ENCODE results near the gene IL16.

IL16 gene

DNA sequence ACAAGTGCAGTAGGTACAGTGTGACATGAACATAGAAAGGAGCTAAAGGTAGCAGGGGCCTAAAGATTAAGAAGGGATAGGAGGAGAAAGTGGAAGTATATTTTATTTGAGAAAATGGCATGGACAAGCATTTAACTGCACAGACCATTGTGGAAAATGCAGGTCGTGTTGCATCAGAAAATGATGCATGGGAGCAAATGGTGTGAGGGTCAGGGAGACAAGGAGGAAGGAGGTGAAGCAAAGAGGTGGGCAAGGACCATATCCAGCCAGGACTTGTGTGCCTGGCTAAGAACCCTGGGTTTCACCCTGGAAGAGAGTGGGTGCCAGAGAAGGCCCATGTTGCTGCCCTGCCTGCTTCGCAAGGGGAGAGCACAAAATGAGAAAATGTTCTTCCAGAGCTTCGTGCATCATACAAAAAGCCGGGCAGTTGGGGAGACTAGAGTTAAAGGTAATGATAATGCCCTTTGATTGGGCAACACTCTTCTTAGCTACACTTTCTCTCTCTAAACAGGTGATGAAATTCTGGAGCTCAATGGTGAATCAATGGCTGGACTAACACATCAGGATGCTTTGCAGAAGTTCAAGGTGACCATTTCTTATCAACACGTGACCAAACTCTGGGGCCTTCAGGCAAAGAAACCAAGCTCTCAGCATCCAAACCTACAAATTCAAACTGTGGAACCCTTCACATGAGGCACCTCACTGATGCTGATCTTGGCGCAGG lies 81.8 kb downstream of the IL16 start:
- DNase-seq, result no peak

DNA sequence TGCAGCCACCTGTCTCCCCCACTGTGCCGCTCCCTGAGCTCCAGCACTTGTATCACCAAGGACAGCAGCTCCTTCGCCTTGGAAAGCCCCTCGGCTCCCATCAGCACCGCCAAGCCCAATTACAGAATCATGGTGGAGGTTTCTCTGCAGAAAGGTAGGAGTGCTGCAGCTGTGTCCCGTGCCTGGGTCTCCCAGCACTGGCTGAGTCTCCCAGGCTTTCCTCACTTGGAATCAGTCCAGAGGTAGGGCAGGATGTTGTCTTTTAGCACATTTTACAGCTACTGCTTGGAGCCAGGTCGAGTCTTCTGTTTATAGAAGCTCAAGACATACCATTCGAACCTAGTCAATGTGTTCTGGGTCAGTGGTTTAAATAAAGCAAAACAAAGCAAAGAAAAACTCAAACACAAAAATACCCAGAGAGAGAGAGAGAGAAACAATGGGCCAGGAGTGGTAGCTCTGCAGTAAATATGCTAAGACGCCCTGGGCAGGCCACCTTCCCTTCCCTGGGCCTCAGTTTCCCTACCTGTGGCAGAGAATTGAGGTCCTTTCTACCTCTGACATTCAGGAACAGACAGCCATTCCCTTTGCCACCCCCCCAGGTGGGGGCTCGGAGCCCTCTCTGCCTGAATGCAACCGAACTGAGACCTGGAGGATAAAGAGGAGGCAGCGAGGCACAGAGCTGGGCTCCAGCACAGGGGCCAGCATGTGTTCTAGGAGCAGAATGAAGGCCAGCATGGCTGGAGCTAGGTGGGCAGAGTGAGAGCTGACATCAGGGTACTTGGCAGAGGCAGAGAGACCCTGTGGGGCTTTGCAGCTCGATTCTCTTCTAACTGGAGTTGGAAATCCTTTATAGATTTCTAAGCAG lies 83.2 kb downstream of the IL16 start:
- DNase-seq, result no peak

DNA sequence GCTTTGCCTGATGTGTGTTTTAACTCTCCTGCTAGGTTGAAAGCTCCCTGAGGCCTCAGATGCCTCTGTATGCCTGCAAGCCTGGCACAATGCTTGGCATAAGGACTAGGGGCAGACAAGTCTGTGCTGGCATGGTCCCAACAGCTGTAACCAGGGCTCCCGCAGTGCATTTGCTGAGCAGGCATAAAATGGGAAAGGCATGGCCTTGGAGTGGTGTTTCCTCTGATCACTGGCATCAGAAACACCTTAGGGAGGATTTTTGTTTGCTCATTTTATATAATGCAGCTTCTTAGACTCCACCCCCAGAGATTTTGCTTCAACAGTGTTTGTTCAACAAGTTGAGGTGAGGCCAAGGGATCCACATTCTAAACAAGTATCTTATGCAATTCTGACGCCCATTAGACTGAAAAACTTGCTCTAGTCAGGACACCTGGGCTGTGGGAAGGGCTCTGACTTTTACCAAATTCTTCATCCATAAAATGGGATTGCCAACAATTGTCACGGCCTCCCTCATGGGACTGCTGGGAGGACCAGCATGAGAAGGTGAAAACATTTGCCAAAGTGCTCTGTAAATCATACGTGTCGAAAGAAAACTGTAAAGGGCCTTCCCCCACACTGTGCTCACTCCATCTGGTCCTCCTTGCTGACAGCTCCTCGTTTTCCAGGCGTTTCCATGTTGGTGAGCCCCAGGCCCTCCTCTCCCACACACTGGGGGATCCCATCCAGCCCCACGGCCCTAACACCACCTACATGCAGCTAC lies 84.2 kb downstream of the IL16 start:
- DNase-seq, result no peak

DNA sequence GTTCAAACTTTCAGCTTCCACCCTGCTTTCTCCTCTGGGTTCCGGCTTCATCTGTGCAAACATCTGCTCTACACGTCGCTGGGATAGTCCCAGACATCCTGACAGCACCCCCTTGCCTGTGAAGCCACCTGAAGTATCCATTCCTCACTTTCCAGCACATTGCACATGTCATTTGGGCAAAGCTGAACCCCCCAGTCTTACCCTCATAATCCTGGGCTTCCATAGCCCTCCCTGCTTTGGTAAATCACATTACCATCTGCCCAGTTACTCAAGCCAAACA lies 84.7 kb downstream of the IL16 start:
- DNase-seq, result no peak

DNA sequence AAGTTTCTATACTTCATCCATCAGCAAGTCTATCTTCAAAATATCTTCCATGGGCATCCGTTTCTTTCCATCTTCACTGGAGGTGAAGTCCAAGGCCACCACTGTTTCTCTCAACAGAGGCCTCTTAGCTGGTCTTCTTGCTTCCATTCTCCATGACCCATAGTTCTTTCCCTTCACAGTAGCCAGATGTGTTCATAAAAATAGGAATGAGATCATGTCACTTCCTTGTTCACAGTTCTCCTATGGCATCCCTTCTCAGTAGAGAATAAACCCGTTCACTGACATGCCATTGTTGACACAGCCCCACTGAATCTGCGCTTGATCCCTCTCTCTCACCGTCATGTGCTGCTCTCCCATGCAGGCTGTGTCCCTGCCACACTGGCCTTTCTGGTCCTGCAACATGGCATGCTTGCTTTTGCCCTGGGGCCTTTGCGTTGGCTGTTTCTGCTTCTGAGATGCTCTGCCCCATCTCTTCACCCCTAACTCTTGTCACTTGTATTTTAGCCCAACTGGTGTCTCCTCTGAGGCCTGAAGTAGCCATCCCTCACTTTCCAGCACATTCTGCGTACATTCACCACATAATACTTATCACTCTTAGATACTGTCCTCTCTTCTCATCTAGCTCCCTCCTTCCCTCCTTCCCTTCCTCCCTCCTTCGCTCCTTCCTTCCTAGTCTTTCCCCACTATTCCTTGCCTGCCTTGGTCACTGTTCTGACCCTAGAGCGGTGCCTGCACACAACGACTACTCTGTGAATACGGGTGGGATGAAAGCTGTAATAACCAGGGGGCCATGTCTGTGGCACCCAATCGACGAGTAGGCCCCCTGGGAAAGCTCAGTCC lies 85.3 kb downstream of the IL16 start:
- DNase-seq, result no peak

DNA sequence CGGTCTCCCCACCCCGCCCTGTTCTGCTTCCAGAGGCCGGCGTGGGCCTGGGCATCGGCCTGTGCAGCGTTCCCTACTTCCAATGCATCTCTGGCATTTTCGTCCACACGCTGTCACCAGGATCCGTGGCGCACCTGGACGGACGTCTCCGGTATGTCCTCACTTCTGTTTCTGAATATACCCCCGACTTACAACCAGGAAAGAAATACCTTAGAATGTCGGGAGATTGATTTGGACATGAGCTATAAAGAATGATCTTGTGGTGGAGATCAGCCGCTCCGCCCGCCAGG lies 85.9 kb downstream of the IL16 start:
- no peak for DNase-seq

DNA sequence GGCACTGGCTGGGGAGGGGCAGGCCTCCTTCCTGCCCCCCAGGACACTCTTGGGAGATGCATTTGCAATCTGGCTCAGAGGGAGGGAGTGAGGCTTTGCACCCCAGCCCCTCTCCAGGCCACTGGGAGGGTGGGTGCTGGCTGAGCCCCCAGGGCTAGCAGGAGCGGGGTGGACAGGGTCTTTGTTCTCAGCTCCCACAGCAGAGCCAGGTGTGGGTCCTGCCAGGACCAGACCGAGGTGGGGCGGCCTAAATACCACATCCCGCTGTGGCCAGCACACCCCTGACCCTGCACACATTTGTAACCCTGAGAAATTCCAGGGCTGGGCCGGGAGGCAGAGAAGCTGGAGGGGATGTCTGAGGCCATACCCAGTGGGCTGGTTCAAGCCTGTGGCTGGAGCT lies 86.2 kb downstream of the IL16 start:
- DNase-seq, result no peak

DNA sequence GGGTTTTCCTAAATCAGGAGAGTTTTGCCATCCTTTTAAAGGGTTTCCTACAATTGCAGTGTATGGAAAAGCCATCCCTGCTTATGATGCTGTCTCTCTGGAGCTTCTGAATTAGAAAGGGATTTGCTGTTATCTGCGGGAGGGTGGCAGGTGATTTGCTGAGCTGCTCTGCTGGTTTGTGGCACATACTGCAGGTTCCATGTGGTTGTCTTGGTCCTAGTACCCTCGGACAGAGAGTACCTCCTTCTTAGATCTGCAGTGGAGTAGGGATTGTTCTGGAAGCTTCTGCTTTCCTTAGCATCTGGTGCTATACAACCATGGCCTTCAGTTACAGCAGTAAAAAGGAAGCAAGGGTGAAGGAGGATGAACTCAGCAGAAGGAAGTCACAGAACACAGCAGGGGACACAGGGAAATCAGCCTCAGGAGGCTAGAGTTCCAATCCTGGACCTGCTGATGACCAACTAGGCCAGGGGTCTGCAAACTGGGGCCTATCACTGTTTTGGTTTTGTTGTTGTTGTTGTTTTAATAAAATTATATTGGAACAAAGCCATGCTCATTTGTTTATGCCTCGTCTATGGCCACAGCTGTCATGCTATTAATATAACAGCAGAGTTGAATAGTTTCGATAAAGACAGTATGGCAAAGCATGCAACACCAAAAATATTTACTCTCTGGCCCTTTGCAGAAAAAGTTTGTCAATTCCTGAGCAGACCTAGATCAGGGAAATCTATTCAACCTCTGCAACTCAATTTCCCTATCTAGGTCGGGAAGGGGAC lies 87.8 kb downstream of the IL16 start:
- DNase-seq, result no peak

DNA sequence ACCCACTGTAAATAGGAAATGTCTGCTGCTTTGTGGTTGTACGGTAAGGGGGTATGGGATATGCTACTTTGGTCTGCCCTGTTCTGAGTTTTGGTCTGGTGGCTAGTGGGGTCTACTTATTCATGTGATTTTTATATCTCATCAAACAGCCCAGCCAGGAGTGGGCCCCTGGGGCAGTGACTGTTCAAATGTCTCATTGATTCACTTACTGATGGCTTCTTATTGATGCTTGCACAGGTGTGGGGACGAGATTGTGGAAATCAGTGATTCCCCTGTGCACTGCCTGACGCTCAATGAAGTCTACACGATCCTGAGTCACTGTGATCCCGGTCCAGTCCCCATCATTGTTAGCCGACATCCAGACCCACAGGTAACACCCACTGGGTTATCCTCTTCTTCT lies 88.8 kb downstream of the IL16 start:
- no peak for DNase-seq

DNA sequence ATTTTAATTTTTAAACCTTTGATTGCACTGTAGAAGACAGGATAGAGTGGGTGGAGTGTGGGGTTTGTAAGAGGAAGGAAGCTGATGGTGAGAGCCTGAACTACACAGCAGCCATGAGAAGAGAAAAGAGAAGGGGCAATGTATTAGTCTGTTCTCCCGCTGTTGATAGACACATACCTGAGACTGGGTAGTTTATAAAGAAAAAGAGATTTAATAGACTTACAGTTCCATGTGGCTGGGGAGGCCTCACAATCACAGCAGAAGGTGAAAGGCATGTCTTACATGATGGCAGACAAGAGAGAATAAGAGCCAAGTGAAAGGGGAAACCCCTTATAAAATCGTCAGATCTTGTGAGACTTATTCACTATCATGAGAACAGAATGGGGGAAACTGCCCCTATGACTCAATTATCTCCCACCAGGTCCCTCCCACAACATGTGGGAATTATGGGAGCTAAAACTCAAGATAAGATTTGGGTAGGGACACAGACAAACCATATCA lies 90.0 kb downstream of the IL16 start:
- DNase-seq, result no peak

DNA sequence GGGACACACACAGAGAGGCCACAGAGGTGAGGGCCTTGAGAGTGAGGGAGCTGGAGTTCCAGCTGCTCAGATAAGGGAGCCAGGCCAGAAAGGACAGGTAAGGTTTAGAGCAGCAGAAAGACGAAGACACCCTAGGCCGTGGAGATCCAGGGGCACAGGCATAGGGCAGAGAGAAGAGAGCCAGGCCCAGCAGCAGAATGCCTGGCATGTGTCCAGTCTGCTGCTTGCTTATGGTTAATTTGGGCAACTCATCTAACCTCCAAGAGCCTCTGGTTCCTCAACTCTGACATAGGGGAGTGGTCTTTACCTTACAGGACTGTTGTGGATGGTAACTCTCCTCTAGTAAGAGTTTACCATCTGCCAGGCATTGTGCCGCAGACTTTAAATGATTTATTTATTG lies 91.4 kb downstream of the IL16 start:
- no peak for DNase-seq

DNA sequence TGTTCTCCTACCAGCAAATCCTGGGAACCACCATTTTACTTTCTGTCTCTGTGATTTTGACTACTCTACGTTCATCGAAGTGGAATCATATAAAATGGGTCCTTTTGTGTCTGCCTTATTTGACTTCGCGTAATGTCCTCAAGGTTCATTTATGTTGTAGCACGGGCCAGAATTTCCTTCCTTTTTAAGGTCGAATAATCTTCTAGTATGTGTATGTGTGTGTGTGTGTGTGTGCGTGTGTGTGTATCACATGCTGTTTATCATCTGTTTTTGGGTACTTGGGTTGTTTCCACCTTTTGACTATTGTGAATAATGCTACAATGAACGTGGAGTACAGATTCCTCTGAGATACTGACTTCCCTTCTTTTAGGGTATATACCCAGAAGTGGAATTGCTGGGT lies 91.9 kb downstream of the IL16 start:
- no peak for DNase-seq

DNA sequence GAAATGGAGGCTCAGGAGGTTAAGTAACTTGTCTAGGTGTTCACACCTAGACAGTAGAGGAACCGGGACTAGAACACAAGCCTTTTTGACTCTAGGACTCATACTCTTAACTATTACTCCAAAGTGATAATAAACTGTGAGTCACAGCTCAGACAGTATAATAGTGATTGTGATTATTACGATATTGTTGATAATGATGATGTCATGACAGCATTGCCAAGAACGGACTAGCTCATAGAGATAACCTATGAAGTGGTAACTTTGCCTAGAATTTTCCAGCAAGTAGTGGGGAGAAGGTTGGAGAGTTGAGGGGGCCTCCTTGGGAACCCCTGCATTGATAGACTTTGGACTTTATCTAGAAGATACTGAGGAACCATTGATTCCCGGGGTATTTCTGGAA lies 93.2 kb downstream of the IL16 start:
- DNase-seq, result no peak

DNA sequence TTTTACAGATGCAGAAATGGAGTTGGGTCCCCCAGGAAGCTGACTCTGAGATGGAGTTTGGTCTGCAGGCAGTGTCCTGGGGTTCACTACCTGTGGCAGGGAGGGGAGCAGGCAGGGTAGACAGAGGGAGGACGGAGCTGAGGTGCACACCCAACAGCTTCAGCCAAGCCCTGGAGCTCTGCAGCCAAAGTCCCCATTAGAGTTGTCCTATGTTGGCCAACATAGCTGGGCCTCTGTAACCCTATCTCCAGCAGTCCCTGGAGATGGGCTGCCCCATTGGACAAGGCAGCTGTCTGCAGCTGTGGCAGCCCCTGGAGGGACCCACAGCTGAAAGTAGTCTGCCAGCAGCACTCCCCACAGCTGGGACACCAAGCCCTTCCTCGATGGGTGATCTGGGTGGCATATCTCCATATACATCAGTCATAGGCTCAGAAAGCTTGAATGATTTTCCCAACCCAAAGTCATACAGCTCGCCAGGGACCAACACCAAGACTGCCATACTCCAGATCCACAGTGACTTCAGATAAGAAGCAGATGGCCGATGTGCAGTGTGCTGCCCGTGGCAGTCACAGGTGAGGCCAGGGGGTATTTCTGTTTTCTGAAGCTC lies 95.3 kb downstream of the IL16 start:
- no peak for DNase-seq

DNA sequence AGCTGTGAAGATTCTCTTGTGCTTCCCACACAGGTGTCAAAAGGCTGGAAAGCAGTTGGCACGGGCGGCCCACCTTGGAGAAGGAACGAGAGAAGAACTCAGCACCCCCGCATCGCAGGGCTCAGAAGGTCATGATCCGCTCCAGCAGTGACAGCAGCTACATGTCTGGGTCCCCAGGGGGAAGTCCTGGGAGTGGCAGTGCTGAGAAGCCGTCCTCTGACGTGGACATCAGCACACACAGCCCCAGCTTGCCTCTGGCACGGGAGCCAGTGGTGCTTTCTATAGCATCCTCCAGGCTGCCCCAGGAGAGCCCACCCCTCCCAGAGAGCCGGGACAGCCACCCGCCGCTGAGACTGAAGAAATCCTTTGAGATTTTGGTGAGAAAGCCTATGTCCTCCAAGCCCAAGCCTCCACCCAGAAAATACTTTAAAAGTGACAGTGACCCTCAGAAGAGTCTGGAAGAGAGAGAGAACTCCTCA lies 95.9 kb downstream of the IL16 start:
- DNase-seq, result no peak

DNA sequence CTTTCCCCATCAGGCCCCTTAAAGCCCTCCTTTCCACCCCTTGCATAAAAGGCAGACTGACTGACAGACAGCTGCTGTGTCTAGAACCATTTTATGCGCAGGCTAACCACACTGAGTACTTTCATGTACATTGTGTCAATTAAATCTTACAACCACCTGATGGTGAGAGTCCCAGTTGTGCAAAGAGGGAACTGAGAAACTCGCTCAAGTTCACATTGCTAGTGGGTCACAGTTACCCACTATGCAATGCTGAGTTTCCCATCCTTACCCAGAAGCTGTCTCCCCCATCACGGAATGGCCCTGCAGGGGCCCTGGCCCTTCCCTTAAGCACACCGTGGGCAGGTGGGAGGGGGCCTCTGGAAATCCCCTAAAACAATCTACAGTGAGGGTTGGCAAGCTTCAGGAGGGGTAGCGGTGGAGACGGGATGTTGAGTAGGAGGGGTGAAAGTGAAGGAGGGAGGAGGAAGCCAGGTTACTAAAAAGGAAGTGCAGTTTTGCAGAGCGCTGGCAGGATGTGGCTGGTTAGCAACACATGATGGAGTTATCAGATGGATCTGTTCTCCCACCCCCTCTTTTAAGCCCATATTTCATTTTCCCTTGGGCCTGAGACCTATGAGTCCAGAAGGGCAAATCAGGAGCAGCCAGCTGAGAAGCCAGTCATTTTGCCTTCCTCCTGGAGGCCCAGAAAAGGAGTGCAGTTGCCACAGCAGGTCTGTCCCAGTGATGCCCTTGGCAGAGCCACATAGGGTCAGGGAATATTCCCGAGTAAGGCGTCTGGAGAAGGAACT lies 97.2 kb downstream of the IL16 start:
- DNase-seq, result peak; percentile 31

DNA sequence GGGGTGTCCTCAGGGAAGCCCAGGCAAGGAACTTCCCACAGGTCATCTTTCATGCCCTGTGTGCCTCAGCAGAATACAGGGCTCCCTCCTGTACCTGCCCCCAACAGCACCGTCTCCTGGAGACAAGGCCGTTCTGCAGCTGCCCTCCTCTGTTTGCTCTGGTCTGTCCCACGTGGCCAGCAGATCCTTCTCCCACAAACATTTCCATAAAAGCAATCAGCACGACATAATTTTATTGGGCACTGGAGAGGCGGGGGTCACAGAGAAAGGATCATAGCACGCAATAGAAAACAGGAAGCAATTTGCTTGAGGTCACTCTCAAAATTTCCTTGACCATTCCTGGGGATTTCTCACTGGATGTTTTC lies 97.8 kb downstream of the IL16 start:
- peak; percentile 65 for DNase-seq

DNA sequence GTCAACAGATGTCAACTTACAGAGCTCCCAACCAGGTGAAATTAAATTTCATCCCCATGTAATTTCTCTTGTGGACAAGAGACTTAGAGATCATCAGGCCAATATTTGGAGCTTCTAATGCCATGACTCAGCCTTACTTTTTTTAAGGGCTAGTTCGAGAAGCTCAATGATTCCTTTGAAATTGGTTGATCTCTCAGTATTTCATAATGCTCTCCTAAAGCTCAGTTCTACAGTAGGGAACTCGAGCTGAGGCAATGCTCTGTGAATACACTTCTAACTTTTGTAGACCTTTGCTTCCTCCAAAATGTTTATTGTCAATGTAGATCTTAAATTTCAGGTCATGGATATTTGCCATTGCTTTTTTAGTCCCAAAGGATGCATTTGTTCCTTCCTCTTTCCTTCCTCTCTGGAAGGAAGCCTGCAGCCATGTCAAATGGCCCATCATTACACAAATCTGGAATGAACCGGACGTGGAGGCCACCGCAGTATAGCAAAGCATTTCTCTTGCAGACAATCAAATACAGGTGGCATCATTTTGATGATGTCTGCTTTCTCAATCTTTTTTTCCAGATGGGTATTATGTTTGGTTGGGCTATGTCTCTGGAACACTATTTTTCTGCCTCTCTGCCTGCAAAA lies 98.9 kb downstream of the IL16 start:
- DNase-seq, result no peak

DNA sequence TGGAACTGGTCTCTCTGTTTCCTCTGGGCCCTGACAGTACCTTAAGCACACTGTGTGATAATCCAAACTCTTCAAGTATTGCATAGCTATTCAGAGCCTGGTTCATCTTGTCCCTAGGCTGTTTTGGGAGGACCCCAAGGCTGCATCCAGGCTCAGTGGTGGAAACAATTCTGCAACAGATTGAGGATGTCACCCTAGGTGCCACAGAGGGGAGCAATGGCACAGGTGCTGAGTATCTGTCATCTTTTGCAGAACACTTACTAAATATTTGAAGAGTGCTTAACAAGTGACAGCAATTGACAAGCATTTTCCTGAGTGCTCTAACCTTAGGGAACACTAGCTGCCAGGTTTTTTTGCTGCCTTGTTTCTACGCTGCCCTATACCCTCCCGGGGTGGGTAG lies 99.5 kb downstream of the IL16 start:
- peak; percentile 7 for DNase-seq

DNA sequence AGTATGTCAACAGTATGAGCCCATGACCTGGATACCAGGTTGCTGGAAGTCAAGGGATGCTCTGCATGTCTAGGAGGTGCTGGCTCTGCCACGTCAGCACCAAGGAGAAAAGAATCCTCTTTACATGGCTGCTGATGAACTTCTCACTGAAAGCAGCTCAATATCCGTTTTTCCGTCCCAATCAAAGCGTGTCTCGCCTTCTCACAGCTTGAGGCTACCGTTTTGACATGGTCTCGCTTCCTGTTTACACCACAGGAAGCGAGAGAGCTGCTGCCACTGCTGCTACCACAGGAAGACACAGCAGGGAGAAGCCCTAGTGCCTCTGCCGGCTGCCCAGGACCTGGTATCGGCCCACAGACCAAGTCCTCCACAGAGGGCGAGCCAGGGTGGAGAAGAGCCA lies 100.0 kb downstream of the IL16 start:
- DNase-seq, result peak; percentile 43

Data from NCI-H146 (cell line).